Stimulated activated memory B cell treated with anti-CD40 and anti-IgM and Interleukin-4, amounts not matched to agents 10 μg/mL and 1 μg/mL and 100 μg/mL, for 72 hours (primary cell): ENCODE results near the gene SHMT1.
"Not testable (repeated sequence)": the region's sequence is repeated elsewhere in the genome, so short reads cannot be mapped to it uniquely, and the experiment has no call there.

Experiments
- ATAC-seq: fragments of 150-1000 bp; cut with Tn5 transposase; 2 replicates; pipeline ENCODE4 v1.10.0; 2021
- H3K27ac Mint-ChIP-seq: one replicate; pipeline ENCODE4 v1.8.0; 2022; ENCODE audit warnings: mild to moderate bottlenecking, mixed read lengths
- H3K27me3 Mint-ChIP-seq: one replicate; pipeline ENCODE4 v1.8.0; 2022; ENCODE audit warnings: mixed read lengths
- H3K36me3 Mint-ChIP-seq: one replicate; pipeline ENCODE4 v1.8.0; 2022; ENCODE audit warnings: mixed read lengths
- H3K4me1 Mint-ChIP-seq: one replicate; pipeline ENCODE4 v1.8.0; 2022; ENCODE audit warnings: mixed read lengths
- H3K4me3 Mint-ChIP-seq: one replicate; pipeline ENCODE4 v1.8.0; 2022; ENCODE audit warnings: mild to moderate bottlenecking, moderate library complexity, mixed read lengths
- H3K9me3 Mint-ChIP-seq: one replicate; pipeline ENCODE4 v1.8.0; 2022; ENCODE audit warnings: mixed read lengths

Gene SHMT1

GRCh38 chr17:18363101-18364049 is at the start of gene SHMT1:
SHMT1 (minus strand) TSS chr17:18363550; CDS start chr17:18355981, 7,569 bp downstream.
- Mint-ChIP-seq H3K9me3 (no peaks in the 10 kb centered on the region), H3K36me3 (no peaks in the 10 kb centered on the region), H3K4me1 (peaks cover 11% of the 10 kb centered on the region), H3K4me3 (peak within 1 kb of the TSS; percentile 87), H3K27me3 (no peaks in the 10 kb centered on the region), H3K27ac (peak within 1 kb of the TSS; percentile 75)
- peak; percentile 100 for ATAC-seq

- H3K36me3 Mint-ChIP-seq, H3K27me3 Mint-ChIP-seq, H3K9me3 Mint-ChIP-seq: not testable (repeated sequence)
- Mint-ChIP-seq H3K4me3 (peak overlapping the region; percentile 92), H3K27ac (peak overlapping the region; percentile 93), H3K4me1 (peaks cover 20% of the 10 kb centered on the region)
- ATAC-seq: peak; percentile 98
Measured at GRCh38 chr17:18412001-18412538, 48.7 kb upstream of the SHMT1 start.

- H3K27me3 Mint-ChIP-seq, H3K36me3 Mint-ChIP-seq, H3K9me3 Mint-ChIP-seq: not testable (repeated sequence)
- peak overlapping the region; percentile 93 for H3K27ac Mint-ChIP-seq
- peaks cover 20% of the 10 kb centered on the region for H3K4me1 Mint-ChIP-seq
- H3K4me3 Mint-ChIP-seq: peak overlapping the region; percentile 92
- peak; percentile 72 for ATAC-seq
Measured at GRCh38 chr17:18411377-18411864, 48.1 kb upstream of the SHMT1 start.

GRCh38 chr17:18410736-18411135 is 47.4 kb upstream of the SHMT1 start:
- not testable (repeated sequence) for ATAC-seq, H3K36me3 Mint-ChIP-seq, H3K27me3 Mint-ChIP-seq, H3K9me3 Mint-ChIP-seq
- H3K27ac Mint-ChIP-seq: peak overlapping the region; percentile 93
- H3K4me1 Mint-ChIP-seq: peaks cover 20% of the 10 kb centered on the region
- peak overlapping the region; percentile 92 for H3K4me3 Mint-ChIP-seq

- peaks cover 20% of the 10 kb centered on the region for H3K4me1 Mint-ChIP-seq
- not testable (repeated sequence) for H3K4me3 Mint-ChIP-seq, H3K9me3 Mint-ChIP-seq, H3K36me3 Mint-ChIP-seq, ATAC-seq, H3K27ac Mint-ChIP-seq, H3K27me3 Mint-ChIP-seq
Measured at GRCh38 chr17:18409321-18409720, 46.0 kb upstream of the SHMT1 start.

GRCh38 chr17:18408906-18409305 is 45.6 kb upstream of the SHMT1 start:
- H3K27me3 Mint-ChIP-seq, H3K9me3 Mint-ChIP-seq, H3K27ac Mint-ChIP-seq, ATAC-seq, H3K36me3 Mint-ChIP-seq, H3K4me3 Mint-ChIP-seq: not testable (repeated sequence)
- peaks cover 20% of the 10 kb centered on the region for H3K4me1 Mint-ChIP-seq

- H3K27me3 Mint-ChIP-seq, H3K27ac Mint-ChIP-seq, H3K4me1 Mint-ChIP-seq, H3K9me3 Mint-ChIP-seq, H3K36me3 Mint-ChIP-seq, H3K4me3 Mint-ChIP-seq: not testable (repeated sequence)
- ATAC-seq: peak; percentile 94
Measured at GRCh38 chr17:18403604-18404003, 40.3 kb upstream of the SHMT1 start.

GRCh38 chr17:18403166-18403565 is 39.8 kb upstream of the SHMT1 start:
- H3K4me1 Mint-ChIP-seq, H3K27me3 Mint-ChIP-seq, H3K4me3 Mint-ChIP-seq, H3K36me3 Mint-ChIP-seq, H3K27ac Mint-ChIP-seq, H3K9me3 Mint-ChIP-seq: not testable (repeated sequence)
- peak; percentile 43 for ATAC-seq

GRCh38 chr17:18401872-18402590 is 38.7 kb upstream of the SHMT1 start:
- not testable (repeated sequence) for H3K27me3 Mint-ChIP-seq, H3K4me1 Mint-ChIP-seq, H3K27ac Mint-ChIP-seq, H3K9me3 Mint-ChIP-seq, H3K36me3 Mint-ChIP-seq, H3K4me3 Mint-ChIP-seq, ATAC-seq

- H3K36me3 Mint-ChIP-seq, H3K4me3 Mint-ChIP-seq, H3K27ac Mint-ChIP-seq, H3K9me3 Mint-ChIP-seq, H3K4me1 Mint-ChIP-seq: not testable (repeated sequence)
- H3K27me3 Mint-ChIP-seq: peaks cover 26% of the 10 kb centered on the region
- ATAC-seq: peak; percentile 85
Measured at GRCh38 chr17:18388728-18389127, 25.4 kb upstream of the SHMT1 start.

GRCh38 chr17:18388266-18388665 is 24.9 kb upstream of the SHMT1 start:
- not testable (repeated sequence) for ATAC-seq, H3K4me3 Mint-ChIP-seq, H3K4me1 Mint-ChIP-seq, H3K27ac Mint-ChIP-seq, H3K36me3 Mint-ChIP-seq, H3K9me3 Mint-ChIP-seq
- peaks cover 29% of the 10 kb centered on the region for H3K27me3 Mint-ChIP-seq

GRCh38 chr17:18387583-18387982 is 24.2 kb upstream of the SHMT1 start:
- not testable (repeated sequence) for ATAC-seq, H3K9me3 Mint-ChIP-seq, H3K4me3 Mint-ChIP-seq, H3K36me3 Mint-ChIP-seq, H3K4me1 Mint-ChIP-seq, H3K27ac Mint-ChIP-seq
- peaks cover 36% of the 10 kb centered on the region for H3K27me3 Mint-ChIP-seq

- not testable (repeated sequence) for H3K36me3 Mint-ChIP-seq, H3K9me3 Mint-ChIP-seq, H3K4me3 Mint-ChIP-seq, ATAC-seq, H3K27ac Mint-ChIP-seq
- peaks cover 53% of the 10 kb centered on the region for H3K27me3 Mint-ChIP-seq
- peaks cover 17% of the 10 kb centered on the region for H3K4me1 Mint-ChIP-seq
Measured at GRCh38 chr17:18384271-18384670, 20.9 kb upstream of the SHMT1 start.

- H3K9me3 Mint-ChIP-seq, H3K27ac Mint-ChIP-seq, H3K36me3 Mint-ChIP-seq: not testable (repeated sequence)
- peaks cover 13% of the 10 kb centered on the region for H3K4me1 Mint-ChIP-seq
- ATAC-seq: peak; percentile 24
- peaks cover 65% of the 10 kb centered on the region for H3K27me3 Mint-ChIP-seq
- peak overlapping the region; percentile 21 for H3K4me3 Mint-ChIP-seq
Measured at GRCh38 chr17:18383079-18383481, 19.7 kb upstream of the SHMT1 start.

- Mint-ChIP-seq H3K9me3 (no peaks in the 10 kb centered on the region), H3K4me1 (peaks cover 18% of the 10 kb centered on the region), H3K4me3 (peak overlapping the region; percentile 21), H3K27me3 (peaks cover 69% of the 10 kb centered on the region), H3K27ac (no peak overlapping the region), H3K36me3 (no peaks in the 10 kb centered on the region)
- peak; percentile 2 for ATAC-seq
Measured at GRCh38 chr17:18382441-18383078, 19.2 kb upstream of the SHMT1 start.
